ENCODE results near the gene PPP2R1B. TPM values are rescaled to one million over a fixed set of nuclear protein-coding genes. Genes with fewer than 3 reads are reported as not detected.

PPP2R1B gene
- total and polyA plus RNA-seq, 2 donors (not counting 3 experiments of a cell fraction or from before 2014, with no cell fraction given), result 18.0 to 50.8 TPM

- FAIRE-seq (no peak), DNase-seq (ENCODE audit: low read depth, low spot score) (no peak)
- H3K9me3 ChIP-seq (replicated peaks; ENCODE audit: control insufficient read depth, insufficient read depth, low read length), result no peaks in the 10 kb centered on the region
- H4K20me1 ChIP-seq (replicated peaks; ENCODE audit: control insufficient read depth, extremely low read depth, insufficient read depth, low read length), result no peaks in the 10 kb centered on the region
- no peak overlapping the region for H3K4me2 ChIP-seq (ENCODE audit: insufficient read depth, low read length)
- no peak overlapping the region for H3K9ac ChIP-seq (replicated peaks; ENCODE audit: extremely low read depth, insufficient read depth, low read length)
- no TSS peak for BruUV-seq (replicated peaks)
- POLR2A ChIA-PET, result interaction anchor here (0.6 kb wide), 1 partner anchor 135 kb away, joined by 4 read pairs; no protein-coding TSS in a partner anchor
- H3K9me1 ChIP-seq (replicated peaks; ENCODE audit: control insufficient read depth, extremely low read depth, insufficient read depth, low read length), result no peaks in the 10 kb centered on the region
- no peaks in the 10 kb centered on the region for H3K79me2 ChIP-seq (ENCODE audit: control insufficient read depth, insufficient read depth, low read length)
- TF ChIP-seq MAX (IDR thresholded peaks at IDR 0.05; ENCODE audit: insufficient read depth, insufficient read length), result no peak
- no peak for TF ChIP-seq MYC (IDR thresholded peaks at IDR 0.05; ENCODE audit: low read depth, low read length)
- no peak for TF ChIP-seq FOS (IDR thresholded peaks at IDR 0.05; ENCODE audit: borderline replicate concordance, insufficient read depth, low read length)
- TF ChIP-seq GATA2 (IDR thresholded peaks at IDR 0.05; ENCODE audit: insufficient read depth, insufficient read length, low read depth, low read length), result no peak
- no peak for TF ChIP-seq EZH2 (IDR thresholded peaks at IDR 0.05; ENCODE audit: borderline replicate concordance, low read depth, low read length, severe bottlenecking)
- no peak for TF ChIP-seq POLR2A (IDR thresholded peaks at IDR 0.05; ENCODE audit: low read depth, low read length)
- no peak for TF ChIP-seq CTCF (IDR thresholded peaks at IDR 0.05; ENCODE audit: extremely low read depth in 1 of 2, insufficient read depth in 1 of 2, low read depth in 1 of 2, low read length in 2 of 2)
- no peak for TF ChIP-seq JUN (IDR thresholded peaks at IDR 0.05; ENCODE audit: borderline replicate concordance, insufficient read depth, insufficient read length, low read depth)
- TF ChIP-seq POLR2AphosphoS5 (IDR thresholded peaks at IDR 0.05; ENCODE audit: insufficient read depth, low read depth, low read length), result no peak
- dilution Hi-C loops (cut with MboI; ENCODE audit: extremely low pct_ligation_motif_present, low sequenced_read_pairs), result no loop called here
- peaks cover 41% of the 10 kb centered on the region for H3K4me1 ChIP-seq (ENCODE audit: control insufficient read depth, extremely low read depth, insufficient read depth, low read length)
- H3K27me3 ChIP-seq (ENCODE audit: control insufficient read depth in 2 of 2, insufficient read depth in 2 of 2, low read length in 2 of 2), result no peaks in the 10 kb centered on the region
- no peak overlapping the region for H2AFZ ChIP-seq (ENCODE audit: low read depth, low read length)
- intact Hi-C loops (cut with micrococcal nuclease), result no loop called here
- no peak overlapping the region for H3K27ac ChIP-seq (ENCODE audit: insufficient read depth, low read depth, low read length)
- peaks cover 10 to 15% of the 10 kb centered on the region in 2 experiments for H3K36me3 ChIP-seq (ENCODE audit: control insufficient read depth in 2 of 2, extremely low read depth in 1 of 2, insufficient read depth in 2 of 2, low read length in 2 of 2)
- H3K4me3 ChIP-seq (replicated peaks in 1 of 3; ENCODE audit: insufficient read depth in 1 of 3, low read depth in 1 of 3, low read length in 3 of 3), result no peak overlapping the region
- CTCF ChIA-PET, result interaction anchor here (0.8 to 3.2 kb wide), 3 partner anchors 38 to 135 kb away, joined by 3 to 11 read pairs (median 3); no protein-coding TSS in a partner anchor
Observed at GRCh38 chr11:111739299-111739698, 26.9 kb downstream of the PPP2R1B start.
